ENCODE data around the gene LAG3.

The LAG3 gene

GRCh38 chr12:6790496-6791150 is 18.3 kb downstream of the LAG3 start:
- DNase-seq (ENCODE audit: low read depth): no peak

GRCh38 chr12:6791931-6792520 is 19.7 kb downstream of the LAG3 start:
- DNase-seq (ENCODE audit: low read depth): no peak

GRCh38 chr12:6792522-6793201 is 20.3 kb downstream of the LAG3 start:
- no peak for DNase-seq (ENCODE audit: low read depth)

- no peak for DNase-seq (ENCODE audit: low read depth)
Measured at GRCh38 chr12:6795088-6795487, 22.8 kb downstream of the LAG3 start.

- no peak for DNase-seq (ENCODE audit: low read depth)
Measured at GRCh38 chr12:6796576-6796975, 24.3 kb downstream of the LAG3 start.

- DNase-seq (ENCODE audit: low read depth): no peak
Measured at GRCh38 chr12:6799147-6799546, 26.8 kb downstream of the LAG3 start.

GRCh38 chr12:6807170-6807569 is 34.9 kb downstream of the LAG3 start:
- DNase-seq (ENCODE audit: low read depth): no peak

GRCh38 chr12:6809056-6809455 is 36.7 kb downstream of the LAG3 start:
- no peak for DNase-seq (ENCODE audit: low read depth)

GRCh38 chr12:6810758-6811157 is 38.4 kb downstream of the LAG3 start:
- DNase-seq (ENCODE audit: low read depth): no peak

- DNase-seq (ENCODE audit: low read depth): no peak
Measured at GRCh38 chr12:6813363-6813762, 41.0 kb downstream of the LAG3 start.

GRCh38 chr12:6816598-6816997 is 44.3 kb downstream of the LAG3 start:
- no peak for DNase-seq (ENCODE audit: low read depth)

- DNase-seq (ENCODE audit: low read depth): no peak
Measured at GRCh38 chr12:6817098-6817497, 44.8 kb downstream of the LAG3 start.

GRCh38 chr12:6817662-6818157 is 45.4 kb downstream of the LAG3 start:
- no peak for DNase-seq (ENCODE audit: low read depth)

GRCh38 chr12:6818222-6818621 is 45.9 kb downstream of the LAG3 start:
- no peak for DNase-seq (ENCODE audit: low read depth)

GRCh38 chr12:6818645-6819044 is 46.3 kb downstream of the LAG3 start:
- DNase-seq (ENCODE audit: low read depth): no peak

GRCh38 chr12:6819106-6820030 is 47.0 kb downstream of the LAG3 start:
- DNase-seq (ENCODE audit: low read depth): no peak

- DNase-seq (ENCODE audit: low read depth): no peak
Measured at GRCh38 chr12:6820166-6820565, 47.8 kb downstream of the LAG3 start.

- no peak for DNase-seq (ENCODE audit: low read depth)
Measured at GRCh38 chr12:6821591-6822425, 49.5 kb downstream of the LAG3 start, which contains the start of gene GPR162. Gene GPR162 (plus strand): TSS chr12:6821821. CDS start chr12:6823899, 2,078 bp downstream.

GRCh38 chr12:6822426-6823135 is 50.3 kb downstream of the LAG3 start:
- no peak for DNase-seq (ENCODE audit: low read depth)

Measured in activated gamma-delta T cell treated with anti-CD3 and anti-CD28 coated beads, Interleukin-2, amount 50 U/mL, for 16 hours (primary cell).